ENCODE results near the gene GALNT9. TPM values are rescaled to one million over a fixed set of nuclear protein-coding genes. Genes with fewer than 3 reads are reported as not detected.

The GALNT9 gene
- polyA plus RNA-seq, 1 donor from 2014 or later = 13.5 TPM

- no peak overlapping the region for H3K27ac ChIP-seq (ENCODE audit: low read length)
- no peaks in the 10 kb centered on the region for H3K9me3 ChIP-seq (ENCODE audit: low read length)
- H3F3A ChIP-seq (ENCODE audit: insufficient read depth, low read length, poor library complexity, severe bottlenecking) = no peaks in the 10 kb centered on the region
- no peaks in the 10 kb centered on the region for H4K20me1 ChIP-seq (ENCODE audit: insufficient read depth)
- no peak for TF ChIP-seq EZH2 (IDR thresholded peaks at IDR 0.05; ENCODE audit: borderline replicate concordance, insufficient read depth, low read length, poor library complexity, severe bottlenecking)
- no peak for TF ChIP-seq REST (IDR thresholded peaks at IDR 0.05; ENCODE audit: borderline replicate concordance)
- no peak for TF ChIP-seq MXI1 (conservative IDR thresholded peaks at IDR 0.05; ENCODE audit: poor library complexity, severe bottlenecking)
- no peak for TF ChIP-seq SMC3 (conservative IDR thresholded peaks at IDR 0.05; ENCODE audit: poor library complexity)
- no peak for TF ChIP-seq POLR2AphosphoS5 (IDR thresholded peaks at IDR 0.05)
- TF ChIP-seq TAF1 (IDR thresholded peaks at IDR 0.05; ENCODE audit: low read depth) = no peak
- no peak for TF ChIP-seq RAD21 (conservative IDR thresholded peaks at IDR 0.05)
- TF ChIP-seq CTCF (IDR thresholded peaks at IDR 0.05; ENCODE audit: poor library complexity, severe bottlenecking) = no peak
- no peak for TF ChIP-seq EP300 (conservative IDR thresholded peaks at IDR 0.05; ENCODE audit: poor library complexity, severe bottlenecking)
- no peak overlapping the region for H2AFZ ChIP-seq (ENCODE audit: low read depth, low read length)
- no peak overlapping the region for H3K4me2 ChIP-seq (ENCODE audit: low read length)
- no peaks in the 10 kb centered on the region for H3K79me2 ChIP-seq (replicated peaks; ENCODE audit: insufficient read depth, low read length)
- H3K27me3 ChIP-seq (ENCODE audit: insufficient read depth, low read depth, low read length) = no peaks in the 10 kb centered on the region
- no peak overlapping the region for H3K9ac ChIP-seq (ENCODE audit: low read length)
- no peaks in the 10 kb centered on the region for H3K9me2 ChIP-seq (ENCODE audit: insufficient read depth, low read length)
- H3K36me3 ChIP-seq (ENCODE audit: insufficient read depth, low read length) = no peaks in the 10 kb centered on the region
- no peak overlapping the region for H3K4me3 ChIP-seq (ENCODE audit: low read length)
These were observed 64.2 kb downstream of the GALNT9 start for GRCh38 chr12:132265056-132265800.

GRCh38 chr12:132264086-132265010 lies 65.0 kb downstream of the GALNT9 start:
- H3F3A ChIP-seq (ENCODE audit: insufficient read depth, low read length, poor library complexity, severe bottlenecking) = no peaks in the 10 kb centered on the region
- H2AFZ ChIP-seq (ENCODE audit: low read depth, low read length) = no peak overlapping the region
- no peaks in the 10 kb centered on the region for H3K79me2 ChIP-seq (replicated peaks; ENCODE audit: insufficient read depth, low read length)
- H3K9ac ChIP-seq (ENCODE audit: low read length) = no peak overlapping the region
- H3K27me3 ChIP-seq (ENCODE audit: insufficient read depth, low read depth, low read length) = no peaks in the 10 kb centered on the region
- no peaks in the 10 kb centered on the region for H3K9me3 ChIP-seq (ENCODE audit: low read length)
- H3K9me2 ChIP-seq (ENCODE audit: insufficient read depth, low read length) = no peaks in the 10 kb centered on the region
- no peaks in the 10 kb centered on the region for H4K20me1 ChIP-seq (ENCODE audit: insufficient read depth)
- H3K4me2 ChIP-seq (ENCODE audit: low read length) = no peak overlapping the region
- H3K27ac ChIP-seq (ENCODE audit: low read length) = no peak overlapping the region
- TF ChIP-seq EZH2 (IDR thresholded peaks at IDR 0.05; ENCODE audit: borderline replicate concordance, insufficient read depth, low read length, poor library complexity, severe bottlenecking) = no peak
- TF ChIP-seq TAF1 (IDR thresholded peaks at IDR 0.05; ENCODE audit: low read depth) = no peak
- TF ChIP-seq REST (IDR thresholded peaks at IDR 0.05; ENCODE audit: borderline replicate concordance) = no peak
- TF ChIP-seq EP300 (conservative IDR thresholded peaks at IDR 0.05; ENCODE audit: poor library complexity, severe bottlenecking) = no peak
- TF ChIP-seq SMC3 (conservative IDR thresholded peaks at IDR 0.05; ENCODE audit: poor library complexity) = no peak
- TF ChIP-seq POLR2AphosphoS5 (IDR thresholded peaks at IDR 0.05) = no peak
- no peak for TF ChIP-seq CTCF (IDR thresholded peaks at IDR 0.05; ENCODE audit: poor library complexity, severe bottlenecking)
- TF ChIP-seq RAD21 (conservative IDR thresholded peaks at IDR 0.05) = no peak
- TF ChIP-seq MXI1 (conservative IDR thresholded peaks at IDR 0.05; ENCODE audit: poor library complexity, severe bottlenecking) = no peak
- no peaks in the 10 kb centered on the region for H3K36me3 ChIP-seq (ENCODE audit: insufficient read depth, low read length)
- no peak overlapping the region for H3K4me3 ChIP-seq (ENCODE audit: low read length)
